SIG-M5 (cell line): ENCODE data around the gene MAP2K7.
A peak's percentile ranks its signal among the peaks of the same experiment; 100 is the strongest.
"Not testable (repeated sequence)": the region's sequence is repeated elsewhere in the genome, so short reads cannot be mapped to it uniquely, and the experiment has no call there.

Source experiments
- DNase-seq: peaks from one replicate; lab custom pipeline; 2025; lab: John Stamatoyannopoulos, UW

MAP2K7 gene

GRCh38 chr19:7903244-7904073 is at the start of gene MAP2K7:
Gene MAP2K7 (plus strand): TSS chr19:7903877. CDS start chr19:7903945, 68 bp downstream.
- DNase-seq: peak; percentile 87

DNA sequence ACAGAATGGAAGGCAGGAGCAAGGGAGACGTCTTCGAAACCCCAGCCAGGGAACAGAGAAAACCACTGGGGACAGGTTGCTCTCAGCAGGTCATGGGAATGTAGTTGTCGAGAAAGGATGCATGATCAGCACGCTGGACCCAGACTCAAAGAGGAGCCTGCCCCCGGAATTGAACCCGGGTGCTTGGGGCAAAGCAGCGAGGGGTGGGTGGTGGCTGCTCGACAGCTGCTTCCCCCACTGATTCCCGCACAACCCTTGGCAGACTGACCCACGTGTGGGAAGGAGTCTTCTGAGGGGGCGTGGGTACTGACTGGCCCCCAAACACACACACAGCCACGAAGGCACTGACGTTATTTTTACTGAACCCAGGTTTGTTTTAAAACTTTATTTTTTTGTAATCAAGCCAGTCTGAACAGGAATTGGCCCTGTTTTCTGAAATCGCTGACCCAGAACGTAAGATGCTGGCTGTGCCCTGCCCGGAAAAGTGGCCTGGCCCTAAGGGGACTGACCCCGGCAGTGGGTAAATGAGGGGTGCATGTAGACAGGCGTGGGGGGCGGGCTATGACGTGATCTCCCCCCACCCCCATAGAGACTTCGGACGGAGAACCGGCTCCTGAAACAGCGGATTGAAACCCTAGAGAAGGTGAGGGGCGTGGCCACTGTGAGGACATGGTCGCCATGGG is 48.1 kb upstream of the MAP2K7 start:
- no peak for DNase-seq

DNA sequence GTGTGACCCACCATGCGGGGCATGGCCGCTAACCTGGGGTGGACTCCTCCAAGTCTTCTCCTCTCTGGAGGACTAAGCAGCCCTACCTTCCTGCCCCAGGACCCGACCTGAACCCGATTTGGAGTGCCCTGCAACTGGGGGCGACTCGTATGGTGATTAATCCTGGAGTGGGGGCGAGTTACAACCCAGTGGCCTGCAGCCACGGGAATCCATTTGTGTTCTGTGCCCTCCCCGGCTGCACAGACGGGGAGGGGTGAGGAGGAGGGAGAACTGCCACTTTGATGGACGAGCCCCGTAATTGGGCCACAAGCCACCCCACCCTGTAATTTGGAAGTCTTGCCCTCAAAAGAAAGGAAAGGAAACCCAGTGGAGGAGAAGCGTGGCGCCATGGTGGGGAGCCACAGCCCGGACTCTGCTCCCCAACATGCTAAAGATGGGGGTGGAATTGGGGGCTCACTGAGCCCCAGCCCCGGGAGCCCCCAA is 47.5 kb upstream of the MAP2K7 start:
- DNase-seq: no peak

- DNase-seq: no peak
Observed at GRCh38 chr19:7856679-7857663, 46.7 kb upstream of the MAP2K7 start.

DNA sequence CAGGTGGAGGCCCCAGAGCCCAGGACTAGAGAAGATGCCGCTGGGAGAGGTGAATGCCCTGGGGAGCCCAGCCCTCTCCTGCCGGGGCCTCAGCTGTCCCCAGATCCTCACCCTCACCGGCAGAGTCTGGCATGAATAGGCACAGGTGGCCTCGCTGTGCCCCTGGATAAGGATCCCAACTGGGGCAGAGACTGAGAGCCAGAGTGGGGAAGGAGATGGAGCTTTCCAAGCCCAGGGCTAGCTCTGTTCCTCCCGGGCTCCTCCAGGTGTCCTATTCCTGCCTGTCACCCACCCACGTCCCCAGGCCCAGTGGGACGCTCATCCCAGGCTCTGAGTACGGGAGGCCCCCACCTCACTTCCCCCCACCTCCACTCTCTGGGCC is 46.0 kb upstream of the MAP2K7 start:
- no peak for DNase-seq

- DNase-seq: no peak
Observed at GRCh38 chr19:7858109-7858770, 45.4 kb upstream of the MAP2K7 start.

GRCh38 chr19:7859087-7859486 is 44.6 kb upstream of the MAP2K7 start:
- DNase-seq: not testable (repeated sequence)

- no peak for DNase-seq
Observed at GRCh38 chr19:7859831-7860713, 43.6 kb upstream of the MAP2K7 start.

DNA sequence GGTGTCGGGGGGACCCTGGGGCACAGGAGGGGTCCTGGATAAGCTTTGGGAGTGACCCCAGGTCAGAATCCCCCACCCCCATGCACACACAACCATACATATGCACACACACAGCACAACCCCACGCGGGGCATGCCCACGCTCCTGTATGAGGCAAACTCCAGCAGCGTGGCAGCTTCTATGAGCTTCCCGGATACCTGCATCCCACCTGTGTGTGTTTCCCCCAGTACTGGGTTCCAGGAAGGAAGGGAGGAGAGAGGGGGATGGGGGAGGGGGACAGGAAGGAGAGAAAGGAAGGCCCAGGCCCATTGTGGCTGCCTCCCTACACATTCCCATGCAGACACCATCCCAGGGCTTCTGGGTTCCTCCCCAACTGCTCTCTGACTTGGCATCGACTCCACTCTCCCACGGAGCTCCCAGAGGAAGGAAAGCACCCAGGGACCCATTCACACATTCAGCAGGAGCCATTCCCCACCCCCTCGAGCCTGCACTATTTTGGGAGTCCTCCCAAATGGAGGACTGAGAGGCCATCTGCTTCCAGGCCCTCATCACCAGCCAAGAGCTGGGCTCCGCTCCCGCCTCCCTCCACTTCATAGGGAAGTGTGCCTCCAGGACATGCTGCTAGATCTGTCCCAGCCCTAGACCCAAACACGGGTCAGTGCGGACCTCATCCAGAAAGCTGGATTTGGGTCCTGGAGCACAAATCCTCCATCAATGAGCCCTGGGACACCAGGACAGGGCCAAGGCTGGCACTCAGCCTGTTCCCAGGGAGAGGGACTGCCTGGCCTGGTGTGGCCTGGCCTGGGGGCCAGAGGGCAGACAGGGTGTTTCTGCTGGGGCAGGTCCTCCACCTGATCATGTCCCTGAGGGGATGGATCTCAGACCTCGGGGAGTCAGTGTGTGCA is 42.7 kb upstream of the MAP2K7 start:
- DNase-seq: no peak

- DNase-seq: no peak
Observed at GRCh38 chr19:7861619-7862412, 41.9 kb upstream of the MAP2K7 start.

- no peak for DNase-seq
Observed at GRCh38 chr19:7862413-7862951, 41.2 kb upstream of the MAP2K7 start.

- DNase-seq: no peak
Observed at GRCh38 chr19:7863157-7863970, 40.3 kb upstream of the MAP2K7 start.

DNA sequence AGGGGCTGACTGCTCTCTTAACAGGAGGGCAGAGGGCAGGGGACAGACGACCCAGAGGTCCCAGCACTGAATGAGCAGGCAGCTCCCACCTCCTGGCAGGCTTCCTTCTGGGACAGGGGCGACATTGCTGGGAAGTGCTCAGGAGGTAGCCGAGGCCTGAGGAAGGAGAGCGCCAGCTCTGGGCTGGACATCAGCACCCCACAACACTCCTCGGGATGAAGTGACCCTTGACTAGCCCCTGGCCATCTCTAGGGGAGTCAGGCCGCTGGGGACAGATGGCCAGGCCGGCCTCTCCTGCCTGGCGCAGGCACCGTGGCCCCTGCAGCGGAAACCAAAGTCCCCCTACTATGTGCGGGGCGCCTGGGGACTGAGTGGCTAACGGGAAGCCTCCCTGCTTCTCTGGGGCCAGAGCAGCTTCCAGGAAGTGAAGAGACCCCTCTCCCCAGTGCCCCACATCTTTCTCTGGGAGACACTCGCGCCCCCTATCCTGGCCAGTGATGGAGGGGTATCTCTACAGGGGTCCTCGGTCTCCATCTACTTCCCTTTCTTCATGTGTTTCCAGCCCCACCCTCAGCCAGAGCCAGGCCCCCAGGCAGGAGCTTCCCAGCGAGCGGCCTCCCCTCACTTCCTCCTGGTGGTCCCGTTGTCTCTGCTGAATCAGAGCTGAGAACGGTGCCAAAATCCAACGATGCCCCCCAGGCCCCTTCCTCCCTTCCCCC is 39.5 kb upstream of the MAP2K7 start:
- DNase-seq: no peak

DNA sequence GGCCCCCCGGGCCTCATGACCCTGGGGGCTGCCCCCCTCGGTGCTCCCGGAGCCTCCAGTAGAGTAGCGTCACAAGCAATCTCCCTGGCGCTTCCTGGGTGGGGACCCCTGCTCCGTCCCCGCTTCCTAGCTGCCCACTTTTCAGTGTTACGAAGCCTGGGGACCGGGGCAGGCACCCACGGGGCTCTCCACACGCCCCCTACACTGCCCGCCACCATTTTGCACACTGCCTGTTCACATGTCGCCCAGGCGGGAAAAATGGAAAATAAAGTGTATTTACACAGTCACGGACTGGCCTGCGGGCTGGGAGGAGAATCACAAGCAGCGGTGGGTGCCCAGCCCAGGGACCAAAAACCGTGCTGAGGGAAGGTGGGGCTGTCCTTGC is 39.0 kb upstream of the MAP2K7 start:
- no peak for DNase-seq

DNA sequence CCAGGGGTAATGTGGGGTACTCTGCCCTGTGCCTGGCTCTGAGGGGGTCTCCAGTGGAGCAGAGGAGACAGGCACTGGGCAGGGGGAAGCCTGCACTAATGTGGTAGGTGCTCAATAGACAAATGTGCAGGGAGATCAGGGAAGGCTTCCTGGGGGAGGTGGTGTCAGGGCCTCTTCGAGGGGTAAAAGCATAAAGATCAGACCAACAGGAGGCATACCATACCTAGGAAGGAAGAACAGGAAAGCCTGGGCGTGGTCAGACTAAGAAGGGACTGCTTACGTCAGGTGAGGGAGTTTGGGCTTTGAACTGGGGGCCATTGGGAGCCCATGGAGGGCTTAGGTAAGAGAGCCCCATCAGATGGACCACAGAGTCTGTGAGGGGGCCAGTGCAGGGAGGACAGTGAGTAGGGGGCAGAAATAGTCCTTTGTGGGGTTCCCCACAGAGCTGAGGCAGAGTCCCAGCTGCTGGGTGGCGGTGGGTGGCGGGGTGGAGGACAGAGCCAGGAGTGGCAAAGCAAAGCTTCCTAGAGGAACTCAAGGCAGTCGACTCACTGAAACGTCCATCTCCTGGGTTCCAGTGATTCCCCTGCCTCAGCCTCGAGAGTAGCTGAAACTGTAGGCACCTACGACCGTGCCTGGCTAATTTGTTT is 38.3 kb upstream of the MAP2K7 start:
- DNase-seq: no peak

GRCh38 chr19:7866399-7867091 is 37.1 kb upstream of the MAP2K7 start:
- no peak for DNase-seq
